ENCODE measurements around the gene GRIFIN.

Gene GRIFIN

GRCh38 chr7:2476298-2476697 lies at the start of gene GRIFIN:
Gene GRIFIN, minus strand, starts transcription at chr7:2476398. Its CDS starts 15 bp downstream, at chr7:2476383.
- intact Hi-C loops (cut with DNase I) = loop anchor here (5.0 kb wide), 1 partner anchor 81 kb away; the partner anchor contains the start of genes BRAT1 and IQCE
- no peak for DNase-seq

DNA sequence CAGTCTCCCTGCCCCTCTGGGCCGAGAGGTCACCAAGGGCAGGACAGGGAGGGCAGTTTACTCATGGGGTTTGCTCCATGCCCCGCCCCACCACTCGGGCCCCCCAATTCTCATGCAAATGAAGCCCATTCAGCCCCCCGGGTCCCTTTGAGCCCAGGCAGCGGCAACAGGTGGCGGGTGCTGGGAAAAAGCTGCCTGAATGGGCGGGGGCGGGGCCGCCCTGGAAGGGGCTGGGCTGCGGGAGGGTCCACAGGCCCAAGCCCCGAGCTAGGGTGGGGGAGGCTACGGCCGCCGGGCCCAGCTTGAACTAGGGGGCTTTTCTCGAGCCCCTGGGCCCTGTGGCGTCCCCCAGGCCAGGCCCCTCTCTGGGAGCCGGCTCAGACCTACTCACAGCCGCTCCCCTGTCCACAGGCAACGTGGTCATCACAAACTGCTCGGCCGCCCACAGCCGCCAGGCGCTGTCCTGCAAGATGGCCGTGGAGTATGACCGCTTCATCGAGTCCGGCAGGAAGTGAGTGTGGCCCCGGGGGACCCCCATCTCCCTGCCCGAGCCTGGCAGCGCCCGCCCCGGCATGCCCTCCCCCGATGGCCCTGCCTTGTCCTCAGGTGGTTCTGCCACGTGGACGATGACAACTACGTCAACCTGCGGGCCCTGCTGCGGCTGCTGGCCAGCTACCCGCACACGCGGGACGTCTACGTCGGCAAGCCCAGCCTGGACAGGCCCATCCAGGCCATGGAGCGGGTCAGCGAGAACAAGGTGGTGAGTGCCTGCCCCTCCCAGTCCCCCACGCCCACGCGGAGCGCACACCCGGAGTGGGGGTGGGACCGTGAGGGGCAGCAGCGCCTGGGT lies 48.8 kb upstream of the GRIFIN start:
- intact Hi-C loops (cut with DNase I) = loop anchor here (2.0 kb wide), 1 partner anchor 34 kb away; the partner anchor contains the start of gene IQCE
- DNase-seq = no peak

DNA sequence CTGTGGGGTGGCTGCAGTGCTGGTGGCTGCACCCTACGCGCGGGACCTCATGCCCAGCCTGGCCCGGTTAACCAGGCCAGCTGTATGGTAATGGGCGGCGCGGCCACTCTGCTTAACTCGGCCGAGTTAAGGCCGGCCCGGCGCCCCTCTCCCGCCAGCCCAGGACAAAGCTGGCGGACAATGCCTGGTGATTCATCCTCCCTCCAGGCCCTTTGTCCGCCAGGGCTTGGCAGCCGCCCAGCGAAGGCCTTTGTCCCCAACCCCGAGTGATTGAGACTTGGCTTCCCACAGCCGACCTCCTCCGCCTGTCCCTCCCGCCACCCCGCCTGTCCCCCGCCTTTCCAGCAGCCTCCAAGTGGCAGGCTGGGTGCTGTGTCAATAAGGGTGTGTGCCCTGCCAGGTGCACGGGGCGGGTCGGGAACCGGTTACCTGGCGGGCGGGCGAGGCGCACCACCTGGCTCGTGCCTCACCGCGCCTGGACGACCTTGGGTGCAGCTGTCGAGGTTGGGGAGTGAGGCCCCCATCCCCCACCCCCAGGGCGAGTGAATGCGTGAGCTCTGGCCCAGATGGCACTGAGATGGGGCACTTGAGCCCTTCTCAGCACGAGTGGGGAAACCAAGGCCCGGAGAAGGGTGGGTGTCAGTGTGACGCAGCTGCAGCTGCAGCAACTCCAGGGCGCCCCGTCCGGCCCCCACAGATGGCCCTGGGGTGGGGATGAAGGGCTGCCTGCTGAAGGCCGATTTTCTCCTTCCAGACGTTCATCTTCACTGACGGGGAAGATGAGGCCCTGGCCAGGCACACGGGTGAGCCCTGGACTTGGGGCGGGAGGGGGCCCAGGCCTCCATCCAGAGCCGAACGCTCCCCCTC lies 48.0 kb upstream of the GRIFIN start:
- peak; percentile 81 to 98 (median 88) for DNase-seq
- intact Hi-C loops (cut with DNase I) = loop anchor here (2.0 kb wide), 1 partner anchor 35 kb away; the partner anchor contains the start of gene IQCE

GRCh38 chr7:2523461-2523936 lies 47.3 kb upstream of the GRIFIN start:
- intact Hi-C loops (cut with DNase I) = no loop called here
- DNase-seq = no peak

GRCh38 chr7:2522780-2523433 lies 46.7 kb upstream of the GRIFIN start:
- intact Hi-C loops (cut with DNase I) = no loop called here

GRCh38 chr7:2521952-2522591 lies 45.9 kb upstream of the GRIFIN start:
- no peak for DNase-seq
- intact Hi-C loops (cut with DNase I) = no loop called here

More at GRCh38 chr7:2522780-2523433, 46.7 kb upstream of the GRIFIN start:
- DNase-seq = no peak

DNA sequence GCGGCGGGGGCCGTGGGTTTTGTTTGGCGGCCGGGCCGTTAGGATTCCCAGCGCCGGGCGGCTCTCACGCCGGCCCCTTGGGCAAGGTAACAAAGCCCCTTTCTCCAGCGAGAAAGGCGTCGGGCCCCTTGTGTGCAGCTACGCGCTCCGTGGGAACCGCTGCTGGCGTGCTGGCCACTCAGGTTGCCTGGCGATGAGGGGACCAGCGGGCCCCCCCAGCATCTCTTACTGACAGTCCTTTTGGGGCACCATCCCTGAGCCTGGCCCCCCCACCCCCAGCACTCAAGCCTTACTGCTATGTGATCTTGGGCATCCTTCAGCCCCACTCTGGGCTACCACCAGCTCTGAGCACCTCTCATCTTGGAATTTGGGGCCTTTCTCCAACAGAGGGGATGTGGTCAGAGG lies 45.1 kb upstream of the GRIFIN start:
- intact Hi-C loops (cut with DNase I) = no loop called here
- no peak for DNase-seq

DNA sequence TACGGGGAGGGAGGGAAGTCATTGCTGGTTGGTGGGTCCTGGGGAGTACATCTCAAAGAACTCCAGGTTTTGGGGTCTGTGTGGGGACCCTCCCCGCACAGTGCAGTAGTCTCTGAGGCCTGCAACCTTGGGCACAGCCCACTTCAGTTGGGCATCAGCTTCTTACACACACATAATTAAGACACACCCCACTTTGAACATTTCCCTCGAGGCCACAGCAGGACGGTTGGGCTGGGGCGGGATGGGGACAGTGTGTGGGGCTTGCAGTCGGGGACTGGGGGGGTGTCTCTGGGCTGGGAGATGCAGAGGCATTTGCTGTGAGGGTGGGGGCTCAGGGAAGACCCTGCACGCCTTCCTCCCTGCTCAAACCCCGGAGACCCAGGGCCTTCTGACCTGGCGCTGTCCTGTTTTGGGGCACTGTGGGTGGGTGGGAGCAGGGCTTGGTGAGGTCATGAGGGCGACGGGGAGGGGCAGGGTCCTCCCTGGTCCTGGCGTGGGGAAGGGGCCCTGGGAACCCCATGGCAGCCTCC lies 44.6 kb upstream of the GRIFIN start:
- intact Hi-C loops (cut with DNase I) = no loop called here
- DNase-seq = no peak

DNA sequence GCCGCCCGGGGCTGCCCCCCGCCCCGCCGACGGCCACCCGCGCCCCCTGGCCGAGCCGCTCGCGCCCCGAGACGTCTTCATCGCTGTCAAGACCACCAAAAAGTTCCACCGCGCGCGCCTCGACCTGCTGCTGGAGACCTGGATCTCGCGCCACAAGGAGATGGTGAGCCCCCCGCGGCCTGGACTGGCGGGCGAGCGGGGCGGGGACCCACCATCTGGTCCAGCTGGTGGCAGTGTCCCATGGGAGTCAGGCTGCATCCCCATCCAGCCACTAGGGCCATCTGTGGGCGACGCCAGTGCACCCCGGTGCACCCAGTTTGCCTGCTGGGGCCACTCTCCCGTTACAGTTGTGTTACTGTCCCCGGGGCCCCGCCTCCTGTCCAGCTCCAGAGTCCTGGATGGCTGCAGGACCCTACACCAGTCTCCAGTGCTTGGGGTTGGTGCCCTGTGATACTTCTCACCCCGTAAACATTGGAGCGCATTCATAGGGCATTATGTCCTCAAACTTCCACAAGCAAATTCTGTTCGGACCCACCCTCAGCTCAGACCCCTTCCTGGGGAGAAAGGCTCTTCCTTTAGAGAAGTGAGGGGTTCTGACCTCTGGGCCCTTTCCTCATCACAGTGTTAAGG lies 44.0 kb upstream of the GRIFIN start:
- peak in 1 of 10 donors; percentile 36 for DNase-seq
- intact Hi-C loops (cut with DNase I) = no loop called here

DNA sequence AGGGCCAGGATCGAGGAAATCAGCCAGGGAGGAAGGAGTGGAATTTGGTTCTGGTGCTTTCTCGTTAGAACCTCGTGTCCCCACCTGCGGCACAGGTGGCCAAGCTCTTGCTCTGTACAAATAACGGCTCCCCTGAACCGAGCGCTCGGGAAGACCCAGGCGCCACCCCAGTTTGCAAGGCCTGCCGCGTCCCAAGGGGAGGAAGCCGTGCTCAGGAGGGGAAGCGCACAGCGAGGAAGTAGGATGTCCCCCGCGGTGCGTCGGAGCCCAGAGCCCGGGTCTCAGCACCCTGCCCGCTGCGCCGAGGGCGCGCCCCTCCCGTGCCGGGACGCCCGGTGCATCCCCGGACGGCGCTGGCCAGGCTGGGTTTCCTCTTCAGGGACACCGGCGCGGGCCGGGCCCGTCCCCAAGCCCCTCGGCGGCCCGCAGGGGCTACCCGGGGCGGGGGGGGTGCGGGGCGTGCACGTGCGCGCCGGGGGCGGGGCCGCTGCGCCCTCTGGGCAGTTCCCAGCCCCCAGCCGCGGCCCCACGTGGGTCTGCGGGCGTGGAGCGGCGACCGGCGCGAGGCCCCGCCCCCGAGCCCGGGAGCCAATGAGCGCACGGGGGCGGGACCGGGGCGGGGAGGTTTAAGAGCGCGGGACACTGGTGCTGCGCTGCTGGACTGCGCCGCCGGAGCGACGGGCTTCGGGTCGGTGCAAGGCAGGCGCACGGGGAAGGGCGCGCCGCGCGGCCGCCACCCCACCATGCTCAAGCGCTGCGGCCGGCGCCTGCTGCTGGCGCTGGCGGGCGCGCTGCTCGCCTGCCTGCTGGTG lies 43.1 kb upstream of the GRIFIN start, which contains the start of gene LFNG:
LFNG (plus strand) TSS at position 656 of the 812 bp plus-strand sequence; CDS start at position 744, 88 bp downstream.
- DNase-seq = peak; percentile 75 to 98 (median 86)
- intact Hi-C loops (cut with DNase I) = no loop called here

DNA sequence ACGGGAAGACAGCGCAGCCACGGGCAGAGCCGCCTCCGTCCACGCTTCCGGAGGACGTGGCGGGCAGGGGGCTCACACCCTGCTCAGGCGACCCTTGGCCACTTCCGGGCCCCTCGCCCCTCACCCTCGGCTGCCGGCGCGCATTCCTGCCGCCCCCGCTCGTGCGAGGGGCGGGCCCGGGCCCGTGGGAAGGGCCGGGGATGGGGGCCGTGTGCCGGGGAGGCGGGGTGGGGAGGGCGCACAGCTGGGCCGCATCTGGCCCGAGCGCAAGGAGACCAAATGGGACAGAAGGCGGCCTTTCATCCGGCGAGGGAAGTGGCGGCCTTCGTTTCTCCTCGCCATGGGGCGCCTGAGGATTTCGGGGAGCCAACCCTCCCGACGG lies 42.5 kb upstream of the GRIFIN start:
- intact Hi-C loops (cut with DNase I) = no loop called here
- no peak for DNase-seq

- intact Hi-C loops (cut with DNase I) = no loop called here
- no peak for DNase-seq
Measured at GRCh38 chr7:2517678-2518507, 41.7 kb upstream of the GRIFIN start.

DNA sequence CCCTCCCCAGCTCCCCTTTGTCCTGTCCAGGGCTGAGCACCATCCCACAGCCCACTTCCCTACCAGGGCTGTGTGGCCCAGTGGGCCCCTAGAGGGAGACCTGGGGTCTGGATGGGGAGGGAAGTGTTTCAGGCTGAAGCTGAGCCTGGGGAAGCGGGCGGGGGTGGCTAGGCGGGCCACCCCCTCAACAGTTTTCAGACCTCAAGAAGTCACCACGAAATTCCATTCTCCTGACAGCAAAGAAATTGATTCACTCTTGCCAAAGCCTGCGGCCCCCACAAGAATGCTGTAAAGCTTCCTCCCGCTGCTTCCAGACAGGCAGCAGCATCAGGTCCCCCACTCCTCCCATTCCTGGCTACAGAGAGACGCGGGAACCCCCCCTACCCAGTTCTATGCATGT lies 40.8 kb upstream of the GRIFIN start:
- intact Hi-C loops (cut with DNase I) = no loop called here
- DNase-seq = no peak

DNA sequence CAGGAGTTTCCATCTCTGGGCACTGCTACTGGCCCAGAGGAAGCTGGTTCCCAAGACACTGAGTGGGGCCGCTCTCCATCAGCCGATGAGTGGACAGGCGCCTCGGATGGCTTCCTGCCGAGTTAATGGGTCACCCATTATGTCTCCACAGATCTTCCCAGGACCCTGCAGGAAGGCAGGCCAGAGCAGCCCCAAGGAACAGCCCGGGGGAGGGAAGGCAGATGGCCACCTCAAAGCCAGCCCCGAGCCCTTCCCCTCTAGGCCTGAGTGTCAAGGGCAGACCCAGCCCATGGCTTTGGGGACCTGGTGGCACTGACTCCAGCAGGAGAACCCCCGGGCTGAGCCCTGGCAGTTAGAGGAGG lies 40.0 kb upstream of the GRIFIN start:
- no peak for DNase-seq
- intact Hi-C loops (cut with DNase I) = no loop called here

GRCh38 chr7:2515424-2516193 lies 39.4 kb upstream of the GRIFIN start:
- no peak for DNase-seq
- intact Hi-C loops (cut with DNase I) = no loop called here

DNA sequence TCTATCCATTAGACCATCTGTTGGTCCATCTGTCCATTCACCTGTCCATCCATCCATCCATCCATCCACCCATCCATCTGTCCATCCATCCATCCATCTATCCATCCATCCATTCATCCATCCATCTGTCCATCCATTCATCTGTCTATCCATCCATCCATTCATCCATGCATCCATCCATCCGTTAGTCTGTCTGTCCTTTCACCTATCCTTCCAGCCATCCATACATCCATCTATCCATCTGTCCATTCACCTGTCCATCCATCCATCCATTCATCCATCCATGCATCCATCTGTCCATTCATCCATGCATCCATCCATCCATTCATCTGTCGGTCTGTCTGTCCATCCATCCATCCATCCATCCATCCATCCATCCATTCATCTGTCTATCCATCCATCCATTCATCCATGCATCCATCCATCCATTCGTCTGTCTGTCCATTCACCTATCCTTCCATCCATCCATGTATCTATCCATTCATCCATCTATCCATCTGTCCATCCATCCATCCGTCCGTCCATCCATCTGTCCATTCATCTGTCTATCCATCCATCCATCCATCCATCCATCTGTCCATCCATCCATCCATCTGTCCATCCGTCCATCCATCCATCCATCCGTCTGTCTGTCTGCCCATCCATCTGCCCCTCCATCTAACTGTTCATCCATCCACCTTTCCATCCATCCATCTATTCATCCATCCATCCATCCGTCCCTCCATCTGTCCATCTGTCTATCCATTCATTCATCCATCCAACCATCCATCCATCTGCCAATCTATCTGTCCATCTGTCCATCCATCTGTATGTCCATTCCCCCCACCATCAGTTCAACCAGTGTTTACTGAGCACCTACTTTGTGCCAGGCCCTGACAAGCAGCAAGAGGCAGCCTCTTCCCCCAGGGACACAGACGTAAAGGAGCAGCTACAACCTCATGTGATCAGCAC lies 38.5 kb upstream of the GRIFIN start:
- intact Hi-C loops (cut with DNase I) = no loop called here
- DNase-seq = no peak

All from posterior cingulate gyrus (tissue), 11 donors.